ENCODE results near the gene IGF2R.

IGF2R gene

DNA sequence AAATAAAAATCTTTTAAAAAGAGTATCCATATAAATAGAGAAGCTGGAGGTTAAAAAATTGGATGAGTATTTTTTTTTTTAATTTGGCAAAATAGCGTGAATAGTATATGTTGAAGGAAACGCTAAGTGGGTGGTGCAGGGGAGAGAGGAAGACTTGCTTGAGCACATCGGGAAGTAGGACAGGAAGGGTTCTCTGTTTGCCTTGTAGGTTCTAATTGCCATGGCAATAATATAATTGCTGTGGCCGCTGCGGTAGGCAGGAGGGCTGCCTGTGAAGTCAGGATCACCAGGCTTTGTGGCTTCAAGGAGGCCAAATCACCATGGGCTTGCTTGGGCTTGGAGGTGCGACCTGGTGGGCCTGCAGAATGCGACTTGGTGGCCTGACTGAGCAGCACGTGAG, 35.1 kb downstream of the IGF2R start:
- Histone ChIP-seq H3F3A (ENCODE audit: control insufficient read depth, insufficient read depth) (no peaks in the 10 kb centered on the region), H3K27me3 (ENCODE audit: control insufficient read depth, low read length) (no peaks in the 10 kb centered on the region), H4K20me1 (ENCODE audit: control insufficient read depth, insufficient read depth, low read depth, low read length) (no peaks in the 10 kb centered on the region), H3K79me2 (ENCODE audit: control insufficient read depth, low read length) (peaks cover 47% of the 10 kb centered on the region), H3K4me2 (ENCODE audit: low read length) (no peak overlapping the region), H3K27ac (ENCODE audit: low read depth, low read length) (no peak overlapping the region), H3K9me3 (ENCODE audit: control insufficient read depth, insufficient read depth, low read length) (peaks cover 19% of the 10 kb centered on the region; the same call in 1 of the 2 replicates), H3K4me3 (ENCODE audit: low read length) (no peak overlapping the region), H3K9me2 (replicated peaks; ENCODE audit: control insufficient read depth, low read length) (no peaks in the 10 kb centered on the region), H3K36me3 (ENCODE audit: control insufficient read depth, low read length) (no peaks in the 10 kb centered on the region; the same call in 1 of the 2 replicates), H3K4me1 (ENCODE audit: control insufficient read depth, low read length) (no peaks in the 10 kb centered on the region)
- TF ChIP-seq, protein P1, sequence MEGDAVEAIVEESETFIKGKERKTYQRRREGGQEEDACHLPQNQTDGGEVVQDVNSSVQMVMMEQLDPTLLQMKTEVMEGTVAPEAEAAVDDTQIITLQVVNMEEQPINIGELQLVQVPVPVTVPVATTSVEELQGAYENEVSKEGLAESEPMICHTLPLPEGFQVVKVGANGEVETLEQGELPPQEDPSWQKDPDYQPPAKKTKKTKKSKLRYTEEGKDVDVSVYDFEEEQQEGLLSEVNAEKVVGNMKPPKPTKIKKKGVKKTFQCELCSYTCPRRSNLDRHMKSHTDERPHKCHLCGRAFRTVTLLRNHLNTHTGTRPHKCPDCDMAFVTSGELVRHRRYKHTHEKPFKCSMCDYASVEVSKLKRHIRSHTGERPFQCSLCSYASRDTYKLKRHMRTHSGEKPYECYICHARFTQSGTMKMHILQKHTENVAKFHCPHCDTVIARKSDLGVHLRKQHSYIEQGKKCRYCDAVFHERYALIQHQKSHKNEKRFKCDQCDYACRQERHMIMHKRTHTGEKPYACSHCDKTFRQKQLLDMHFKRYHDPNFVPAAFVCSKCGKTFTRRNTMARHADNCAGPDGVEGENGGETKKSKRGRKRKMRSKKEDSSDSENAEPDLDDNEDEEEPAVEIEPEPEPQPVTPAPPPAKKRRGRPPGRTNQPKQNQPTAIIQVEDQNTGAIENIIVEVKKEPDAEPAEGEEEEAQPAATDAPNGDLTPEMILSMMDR (IDR thresholded peaks at IDR 0.05; ENCODE audit: low read depth, low read length, poor library complexity, severe bottlenecking): no peak
- TF ChIP-seq EZH2phosphoT487 (IDR thresholded peaks at IDR 0.05; ENCODE audit: borderline replicate concordance, low read length): no peak

DNA sequence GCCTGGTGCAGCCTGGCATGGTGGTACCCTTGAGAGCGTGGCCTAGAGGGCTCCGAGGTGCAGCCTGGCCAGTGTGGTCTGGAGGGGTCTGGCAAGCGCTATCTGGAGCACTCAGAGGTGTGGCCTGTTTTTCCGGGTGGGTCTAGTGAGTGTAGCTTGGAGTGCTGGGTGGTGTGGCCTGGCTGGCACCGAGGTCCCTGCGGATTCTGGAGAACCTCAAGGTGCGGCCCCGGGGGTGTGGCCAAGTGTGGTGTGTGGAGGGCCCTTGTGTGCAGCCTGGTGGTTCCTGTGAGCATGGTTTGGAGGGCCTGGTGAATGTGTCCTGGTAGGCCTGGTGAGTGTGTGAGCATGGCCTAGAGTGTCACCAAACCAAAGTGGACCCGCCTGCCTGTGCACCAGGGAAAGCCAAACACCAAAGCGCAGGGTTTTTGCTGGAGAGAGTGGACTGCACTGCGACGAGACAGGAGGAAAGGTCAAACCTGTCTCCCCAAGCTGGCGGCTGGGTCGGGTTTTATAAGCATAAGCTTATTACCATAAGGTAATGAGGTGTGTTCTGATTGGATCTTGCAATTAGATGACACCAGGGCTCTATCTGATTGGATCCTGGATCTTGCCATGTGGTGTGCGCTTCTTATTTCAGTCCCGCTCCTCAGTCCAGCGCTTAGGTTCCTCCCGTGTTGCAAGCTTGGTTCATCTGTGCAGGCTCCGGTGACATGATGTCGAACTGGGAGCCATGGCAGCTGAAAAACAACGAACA, 35.7 kb downstream of the IGF2R start:
- Histone ChIP-seq H4K20me1 (ENCODE audit: control insufficient read depth, insufficient read depth, low read depth, low read length) (no peaks in the 10 kb centered on the region), H3F3A (ENCODE audit: control insufficient read depth, insufficient read depth) (no peaks in the 10 kb centered on the region), H3K4me3 (ENCODE audit: low read length) (no peak overlapping the region), H3K9me3 (ENCODE audit: control insufficient read depth, insufficient read depth, low read length) (peaks cover 19% of the 10 kb centered on the region; the same call in 1 of the 2 replicates), H3K27ac (ENCODE audit: low read depth, low read length) (no peak overlapping the region), H3K36me3 (ENCODE audit: control insufficient read depth, low read length) (no peaks in the 10 kb centered on the region; the same call in none of the 2 replicates), H3K9me2 (replicated peaks; ENCODE audit: control insufficient read depth, low read length) (no peaks in the 10 kb centered on the region), H3K4me1 (ENCODE audit: control insufficient read depth, low read length) (no peaks in the 10 kb centered on the region), H3K4me2 (ENCODE audit: low read length) (no peak overlapping the region), H3K27me3 (ENCODE audit: control insufficient read depth, low read length) (no peaks in the 10 kb centered on the region), H3K79me2 (ENCODE audit: control insufficient read depth, low read length) (peaks cover 47% of the 10 kb centered on the region)
- TF ChIP-seq EZH2phosphoT487 (IDR thresholded peaks at IDR 0.05; ENCODE audit: borderline replicate concordance, low read length): no peak
- TF ChIP-seq, protein P1 (IDR thresholded peaks at IDR 0.05; ENCODE audit: low read depth, low read length, poor library complexity, severe bottlenecking): no peak

DNA sequence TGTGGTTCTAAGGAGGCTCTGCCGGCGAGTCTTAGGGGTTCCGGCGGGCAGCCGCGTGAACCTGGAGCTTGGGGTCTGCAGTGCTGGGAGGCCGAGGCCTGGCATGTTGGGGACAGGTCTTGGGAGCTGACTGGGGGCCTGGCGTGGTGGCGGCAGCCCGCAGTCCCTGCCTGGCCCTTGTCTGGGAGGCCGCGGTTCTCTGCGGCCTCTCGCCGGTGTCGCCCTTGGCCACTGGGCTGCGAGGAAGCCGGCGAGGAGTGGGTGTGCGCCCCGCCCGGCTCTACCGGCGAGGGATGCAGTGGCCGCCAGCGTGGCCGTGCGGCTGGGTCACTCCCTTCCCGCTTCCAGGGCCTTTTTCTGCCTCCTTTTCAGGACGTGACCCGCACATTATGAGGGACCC, 36.3 kb downstream of the IGF2R start:
- Histone ChIP-seq H3K9me3 (ENCODE audit: control insufficient read depth, insufficient read depth, low read length) (peaks cover 19% of the 10 kb centered on the region; the same call in 1 of the 2 replicates), H3K27ac (ENCODE audit: low read depth, low read length) (no peak overlapping the region), H3K79me2 (ENCODE audit: control insufficient read depth, low read length) (peaks cover 43% of the 10 kb centered on the region), H3K4me1 (ENCODE audit: control insufficient read depth, low read length) (no peaks in the 10 kb centered on the region), H3K9me2 (replicated peaks; ENCODE audit: control insufficient read depth, low read length) (no peaks in the 10 kb centered on the region), H3K27me3 (ENCODE audit: control insufficient read depth, low read length) (no peaks in the 10 kb centered on the region), H3K36me3 (ENCODE audit: control insufficient read depth, low read length) (peaks cover 4% of the 10 kb centered on the region), H3F3A (ENCODE audit: control insufficient read depth, insufficient read depth) (no peaks in the 10 kb centered on the region), H3K4me2 (ENCODE audit: low read length) (no peak overlapping the region), H4K20me1 (ENCODE audit: control insufficient read depth, insufficient read depth, low read depth, low read length) (no peaks in the 10 kb centered on the region), H3K4me3 (ENCODE audit: low read length) (no peak overlapping the region)
- TF ChIP-seq EZH2phosphoT487 (IDR thresholded peaks at IDR 0.05; ENCODE audit: borderline replicate concordance, low read length): no peak
- TF ChIP-seq, protein P1 (IDR thresholded peaks at IDR 0.05; ENCODE audit: low read depth, low read length, poor library complexity, severe bottlenecking): no peak
